ENCODE results near the gene GNG4. TPM values are rescaled to one million over a fixed set of nuclear protein-coding genes. Genes with fewer than 3 reads are reported as not detected.

Gene GNG4
- total RNA-seq (2014; rRNA removed; shearing (Covaris generic); ENCODE audit: low replicate concordance) = 1.3 and 3.0 TPM in 2 replicates

- peak; percentile 14 for DNase-seq (ENCODE audit: low read depth)
- in situ Hi-C loops (cut with HindIII; ENCODE audit: low pct_unique_long_range_greater_than_20kb, low sequenced_read_pairs) = no loop called here
Observed at GRCh38 chr1:235649368-235650163, at the start of gene GNG4. Gene GNG4 (minus strand): TSS chr1:235649784. CDS start chr1:235583838, 65,946 bp downstream.

DNA sequence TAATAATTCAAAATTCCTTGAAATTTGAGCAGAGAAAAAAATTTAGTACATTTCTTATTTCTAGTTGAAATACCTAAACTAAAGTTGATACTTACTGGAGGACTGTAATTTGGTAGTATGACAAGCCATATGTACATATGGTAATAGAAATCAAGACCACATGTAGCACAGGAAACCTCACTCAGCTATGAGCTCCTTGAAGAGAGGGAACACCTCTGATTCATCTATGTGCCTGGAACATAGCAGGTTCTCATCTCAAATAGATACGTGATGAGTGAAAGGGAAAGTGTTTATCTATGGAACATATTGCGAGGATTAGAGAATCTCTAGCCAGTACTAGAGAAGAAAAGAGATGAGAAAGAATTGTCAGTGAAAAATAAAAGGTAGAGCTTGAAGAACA lies 47.9 kb upstream of the GNG4 start:
- DNase-seq (ENCODE audit: low read depth) = no peak
- in situ Hi-C loops (cut with HindIII; ENCODE audit: low pct_unique_long_range_greater_than_20kb, low sequenced_read_pairs) = no loop called here

DNA sequence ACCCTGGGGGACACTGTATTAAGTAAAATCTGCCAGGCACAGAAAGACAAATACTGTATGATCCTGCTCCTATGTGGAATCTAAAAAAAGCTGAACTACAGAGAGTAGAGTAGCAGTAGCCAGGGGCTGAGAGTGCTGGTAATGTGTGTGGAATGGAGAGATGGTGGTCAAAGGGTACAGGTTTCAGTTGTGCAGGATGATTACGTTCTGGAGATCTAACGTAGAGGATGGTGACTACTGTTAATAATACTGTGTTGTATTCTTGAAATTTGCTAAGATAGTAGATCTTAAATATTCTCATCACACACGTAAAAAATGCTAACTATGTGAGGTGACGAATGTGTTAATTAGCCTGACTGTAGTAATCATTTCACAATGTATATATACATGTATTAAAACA lies 39.8 kb upstream of the GNG4 start:
- in situ Hi-C loops (cut with HindIII; ENCODE audit: low pct_unique_long_range_greater_than_20kb, low sequenced_read_pairs) = no loop called here
- no peak for DNase-seq (ENCODE audit: low read depth)

DNA sequence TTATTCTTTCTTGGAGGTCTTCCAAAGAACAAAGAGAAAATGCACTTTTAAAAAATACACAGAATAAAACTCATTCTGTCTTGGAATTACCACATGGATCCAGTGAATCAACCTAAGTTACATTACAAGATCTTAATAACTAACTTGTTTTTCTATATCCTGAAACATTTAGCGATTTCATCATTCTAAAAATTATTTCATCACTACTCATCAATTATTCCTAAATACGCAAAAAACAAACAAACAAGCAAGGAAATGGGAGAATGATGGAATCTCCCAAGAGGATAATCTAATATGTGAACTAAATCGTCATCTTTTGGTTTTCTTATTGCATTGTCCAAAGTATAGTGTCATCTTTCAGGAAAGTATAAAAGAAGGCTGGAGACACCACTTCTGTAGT lies 38.5 kb upstream of the GNG4 start:
- DNase-seq (ENCODE audit: low read depth) = no peak
- in situ Hi-C loops (cut with HindIII; ENCODE audit: low pct_unique_long_range_greater_than_20kb, low sequenced_read_pairs) = no loop called here

DNA sequence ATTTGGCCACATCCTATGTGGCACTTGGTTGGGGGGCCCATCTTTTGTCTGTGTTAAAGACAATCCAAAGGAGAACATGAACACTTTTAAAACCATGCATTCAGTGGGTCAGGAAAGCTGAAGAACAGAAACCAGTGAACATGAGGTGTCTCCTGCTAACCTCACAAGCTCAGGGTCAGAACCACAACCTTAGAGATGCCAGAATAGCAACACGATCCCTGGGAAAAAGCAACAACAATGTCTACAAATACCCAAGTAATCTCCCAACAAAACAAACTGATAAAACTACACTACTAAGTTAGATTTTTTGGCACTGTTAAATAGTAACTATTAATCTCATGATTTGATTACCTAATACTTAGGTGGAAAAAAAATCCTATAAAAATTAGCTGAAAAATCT lies 34.1 kb upstream of the GNG4 start:
- DNase-seq (ENCODE audit: low read depth) = no peak
- in situ Hi-C loops (cut with HindIII; ENCODE audit: low pct_unique_long_range_greater_than_20kb, low sequenced_read_pairs) = no loop called here

DNA sequence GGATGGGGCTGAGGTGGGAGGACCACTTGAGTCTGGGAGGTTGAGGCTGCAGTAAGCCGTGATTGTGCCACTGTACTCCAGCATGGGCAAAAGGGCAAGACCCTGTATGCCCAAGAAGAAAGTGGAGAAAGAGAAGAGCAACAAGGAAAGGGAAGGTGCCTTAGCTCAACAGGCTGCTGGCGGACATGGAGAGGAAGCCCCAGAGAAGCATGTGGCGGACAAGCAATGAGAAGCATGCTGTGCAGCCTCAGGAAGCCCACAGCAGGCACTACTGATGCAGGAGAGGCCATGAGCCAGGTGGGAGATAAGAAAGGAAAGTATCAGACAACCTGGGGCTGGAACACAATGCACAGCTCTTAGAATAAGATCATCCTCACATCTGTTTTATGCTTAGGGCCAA lies 32.6 kb upstream of the GNG4 start:
- no peak for DNase-seq (ENCODE audit: low read depth)
- in situ Hi-C loops (cut with HindIII; ENCODE audit: low pct_unique_long_range_greater_than_20kb, low sequenced_read_pairs) = no loop called here

GRCh38 chr1:235679644-235680043 lies 30.1 kb upstream of the GNG4 start:
- in situ Hi-C loops (cut with HindIII; ENCODE audit: low pct_unique_long_range_greater_than_20kb, low sequenced_read_pairs) = no loop called here
- DNase-seq (ENCODE audit: low read depth) = no peak

- in situ Hi-C loops (cut with HindIII; ENCODE audit: low pct_unique_long_range_greater_than_20kb, low sequenced_read_pairs) = no loop called here
- DNase-seq (ENCODE audit: low read depth) = no peak
Observed at GRCh38 chr1:235679005-235679404, 29.4 kb upstream of the GNG4 start.

GRCh38 chr1:235675152-235675890 lies 25.7 kb upstream of the GNG4 start:
- in situ Hi-C loops (cut with HindIII; ENCODE audit: low pct_unique_long_range_greater_than_20kb, low sequenced_read_pairs) = no loop called here
- DNase-seq (ENCODE audit: low read depth) = peak; percentile 23

DNA sequence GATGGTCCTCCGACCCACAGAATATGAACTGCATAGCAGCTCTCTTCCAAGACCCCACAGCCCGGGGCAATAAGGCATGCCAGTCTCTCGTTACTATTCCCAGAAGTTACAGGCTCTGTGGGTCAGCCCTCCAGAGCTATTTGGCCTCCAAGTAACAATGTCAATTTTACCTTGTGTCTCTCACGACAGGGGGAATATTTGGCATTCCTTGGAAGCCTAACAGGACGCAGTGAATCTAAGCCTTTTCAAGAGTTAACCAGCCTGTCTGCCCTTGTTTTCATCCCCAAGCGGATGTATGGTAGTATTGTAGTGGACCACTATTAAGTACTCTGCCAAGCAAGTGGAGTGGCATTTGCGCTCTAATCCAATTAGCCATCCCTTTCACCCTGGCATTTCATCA lies 24.4 kb upstream of the GNG4 start:
- DNase-seq (ENCODE audit: low read depth) = no peak
- in situ Hi-C loops (cut with HindIII; ENCODE audit: low pct_unique_long_range_greater_than_20kb, low sequenced_read_pairs) = no loop called here

DNA sequence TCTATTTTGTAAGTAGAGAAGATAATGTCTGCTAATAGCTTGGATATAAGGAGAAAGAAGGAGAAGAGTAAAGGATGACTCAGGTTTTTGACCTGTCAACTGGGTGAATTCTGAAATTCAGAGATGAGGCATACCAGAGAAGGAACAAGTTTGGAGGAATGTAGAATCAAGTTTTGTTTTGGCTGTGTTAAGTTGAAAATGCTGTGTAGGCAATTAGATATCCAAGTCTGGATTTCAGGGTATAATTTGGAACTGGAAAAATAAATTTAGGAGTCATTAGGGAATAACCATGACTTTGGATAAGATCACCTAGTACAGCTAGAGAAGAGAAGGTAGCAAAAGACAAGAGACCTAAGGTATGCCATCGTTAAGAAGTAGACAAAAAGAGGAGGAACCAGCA lies 22.4 kb upstream of the GNG4 start:
- in situ Hi-C loops (cut with HindIII; ENCODE audit: low pct_unique_long_range_greater_than_20kb, low sequenced_read_pairs) = no loop called here
- no peak for DNase-seq (ENCODE audit: low read depth)

DNA sequence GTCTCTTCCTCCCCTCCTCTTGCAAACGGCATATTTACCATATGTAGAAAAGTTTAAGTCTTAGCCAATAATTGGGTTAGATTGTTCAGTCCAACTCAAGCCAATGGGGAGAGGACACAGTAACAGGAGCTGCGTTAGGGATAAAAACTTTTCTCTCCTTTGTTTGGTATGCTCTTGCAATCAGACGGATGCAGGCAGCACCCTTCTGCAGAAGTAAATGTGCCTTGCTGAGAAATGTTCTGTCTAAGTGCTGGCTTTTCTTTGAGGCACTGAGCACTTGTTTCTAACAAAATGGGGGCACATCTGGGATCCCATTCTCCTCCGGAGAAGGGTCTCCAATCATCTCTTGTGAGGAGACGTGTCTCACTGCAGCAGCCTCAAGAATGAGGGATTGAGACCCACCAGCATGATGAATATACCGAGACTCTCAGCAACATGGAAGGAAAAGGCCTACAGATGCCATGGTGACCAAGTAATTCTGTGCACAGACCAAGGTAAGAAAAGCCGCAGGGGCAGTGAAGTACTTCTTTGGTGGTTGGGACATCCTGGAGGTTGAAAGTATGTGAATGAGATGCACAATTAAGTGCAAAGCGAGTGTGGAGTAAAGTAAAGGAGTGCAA lies 20.7 kb upstream of the GNG4 start:
- peak; percentile 24 for DNase-seq (ENCODE audit: low read depth)
- in situ Hi-C loops (cut with HindIII; ENCODE audit: low pct_unique_long_range_greater_than_20kb, low sequenced_read_pairs) = no loop called here

GRCh38 chr1:235669277-235669676 lies 19.7 kb upstream of the GNG4 start:
- DNase-seq (ENCODE audit: low read depth) = no peak
- in situ Hi-C loops (cut with HindIII; ENCODE audit: low pct_unique_long_range_greater_than_20kb, low sequenced_read_pairs) = no loop called here

DNA sequence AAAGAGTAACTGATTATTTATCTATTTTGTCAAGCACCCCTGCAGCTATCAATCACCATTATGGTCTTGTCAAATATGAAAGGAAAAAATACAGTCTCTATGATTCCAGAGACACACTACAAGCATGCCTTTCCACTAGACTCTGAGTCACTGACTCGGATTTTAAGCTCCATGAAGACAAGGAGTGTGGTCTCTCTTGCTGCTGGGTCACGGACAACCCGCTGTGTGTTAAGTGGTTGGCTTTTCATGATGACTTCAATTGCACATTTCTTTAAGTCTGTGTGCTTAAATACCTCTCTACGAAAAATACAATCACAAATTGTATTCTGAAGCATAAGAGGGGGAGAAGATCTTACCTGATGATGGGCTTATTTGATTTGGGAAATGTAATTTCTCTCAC lies 14.0 kb upstream of the GNG4 start:
- no peak for DNase-seq (ENCODE audit: low read depth)
- in situ Hi-C loops (cut with HindIII; ENCODE audit: low pct_unique_long_range_greater_than_20kb, low sequenced_read_pairs) = no loop called here

GRCh38 chr1:235661568-235661967 lies 12.0 kb upstream of the GNG4 start:
- no peak for DNase-seq (ENCODE audit: low read depth)
- in situ Hi-C loops (cut with HindIII; ENCODE audit: low pct_unique_long_range_greater_than_20kb, low sequenced_read_pairs) = no loop called here

- no peak for DNase-seq (ENCODE audit: low read depth)
- in situ Hi-C loops (cut with HindIII; ENCODE audit: low pct_unique_long_range_greater_than_20kb, low sequenced_read_pairs) = no loop called here
Observed at GRCh38 chr1:235659186-235659771, 9.7 kb upstream of the GNG4 start.

GRCh38 chr1:235657747-235658526 lies 8.4 kb upstream of the GNG4 start:
- DNase-seq (ENCODE audit: low read depth) = no peak
- in situ Hi-C loops (cut with HindIII; ENCODE audit: low pct_unique_long_range_greater_than_20kb, low sequenced_read_pairs) = no loop called here

DNA sequence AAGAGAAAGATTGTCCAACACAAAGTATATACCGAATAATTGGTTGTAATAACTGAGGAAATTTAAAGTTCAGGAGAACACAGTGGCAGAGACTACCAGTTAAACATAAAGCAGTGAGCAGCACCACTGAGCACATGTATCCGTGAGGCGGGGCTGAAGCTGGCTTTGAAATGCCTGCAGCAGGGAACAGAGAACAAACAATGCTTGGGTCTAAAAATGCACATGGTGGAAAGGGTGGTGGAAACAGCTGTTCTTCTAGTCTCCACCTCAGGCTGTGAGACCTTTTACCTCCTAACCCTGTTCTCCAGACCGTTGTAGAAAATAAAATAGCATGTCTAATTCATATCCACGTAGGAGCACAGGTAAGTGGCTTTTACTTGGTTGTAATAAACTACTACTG lies 7.7 kb upstream of the GNG4 start:
- in situ Hi-C loops (cut with HindIII; ENCODE audit: low pct_unique_long_range_greater_than_20kb, low sequenced_read_pairs) = no loop called here
- no peak for DNase-seq (ENCODE audit: low read depth)

Data from Caki2 (cell line).